Measurements from ENCODE around the gene KIZ.

KIZ gene

DNA sequence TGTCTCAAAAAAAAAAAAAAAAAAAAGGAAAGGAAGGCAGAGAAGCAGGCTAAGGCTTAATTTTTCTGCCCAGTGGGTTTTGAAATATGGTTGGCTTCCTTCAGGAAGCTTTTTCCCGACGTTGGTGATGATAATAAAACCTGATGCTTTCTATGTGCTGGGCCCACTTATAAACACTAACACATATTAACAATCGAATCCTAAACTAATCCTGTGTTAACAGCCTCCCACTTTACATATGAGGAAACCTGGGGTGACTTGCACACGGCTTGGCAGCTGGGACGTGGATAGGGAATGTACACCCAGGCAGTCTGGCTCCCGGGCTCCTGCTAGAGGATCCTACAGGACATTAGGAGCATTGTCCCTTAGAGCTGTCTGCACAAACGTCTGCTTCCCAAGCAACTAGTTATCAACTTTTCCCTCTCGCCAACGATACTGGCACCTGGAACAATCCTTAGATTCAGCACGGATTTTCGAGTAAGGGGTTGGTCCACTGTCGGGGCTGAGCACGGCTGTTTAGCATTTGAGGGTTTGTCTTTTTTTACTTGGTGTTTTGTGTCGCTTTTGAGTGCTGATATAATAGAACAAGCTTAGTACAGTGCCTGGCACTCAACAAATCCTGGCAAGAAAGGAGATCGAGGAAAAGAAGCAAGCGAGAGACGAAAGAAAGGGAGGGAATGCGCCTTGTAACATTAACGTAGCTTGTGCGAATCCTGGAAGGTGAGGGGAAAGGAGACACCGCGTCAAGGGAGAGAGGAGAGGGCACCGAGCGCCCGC, 622 bp upstream of the KIZ start:
- peak overlapping the region; percentile 55 for H3K27ac ChIP-seq (ENCODE audit: low read length)
- H3K4me2 ChIP-seq (ENCODE audit: insufficient read depth, low read length) = peak overlapping the region; percentile 73
- H4K20me1 ChIP-seq (ENCODE audit: insufficient read depth, low read length) = no peaks in the 10 kb centered on the region
- TF ChIP-seq, protein P1, sequence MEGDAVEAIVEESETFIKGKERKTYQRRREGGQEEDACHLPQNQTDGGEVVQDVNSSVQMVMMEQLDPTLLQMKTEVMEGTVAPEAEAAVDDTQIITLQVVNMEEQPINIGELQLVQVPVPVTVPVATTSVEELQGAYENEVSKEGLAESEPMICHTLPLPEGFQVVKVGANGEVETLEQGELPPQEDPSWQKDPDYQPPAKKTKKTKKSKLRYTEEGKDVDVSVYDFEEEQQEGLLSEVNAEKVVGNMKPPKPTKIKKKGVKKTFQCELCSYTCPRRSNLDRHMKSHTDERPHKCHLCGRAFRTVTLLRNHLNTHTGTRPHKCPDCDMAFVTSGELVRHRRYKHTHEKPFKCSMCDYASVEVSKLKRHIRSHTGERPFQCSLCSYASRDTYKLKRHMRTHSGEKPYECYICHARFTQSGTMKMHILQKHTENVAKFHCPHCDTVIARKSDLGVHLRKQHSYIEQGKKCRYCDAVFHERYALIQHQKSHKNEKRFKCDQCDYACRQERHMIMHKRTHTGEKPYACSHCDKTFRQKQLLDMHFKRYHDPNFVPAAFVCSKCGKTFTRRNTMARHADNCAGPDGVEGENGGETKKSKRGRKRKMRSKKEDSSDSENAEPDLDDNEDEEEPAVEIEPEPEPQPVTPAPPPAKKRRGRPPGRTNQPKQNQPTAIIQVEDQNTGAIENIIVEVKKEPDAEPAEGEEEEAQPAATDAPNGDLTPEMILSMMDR (IDR thresholded peaks at IDR 0.05; ENCODE audit: borderline replicate concordance, extremely low read depth, low read length, poor library complexity, severe bottlenecking) = no peak
- no peak for TF ChIP-seq EZH2 (IDR thresholded peaks at IDR 0.05; ENCODE audit: borderline replicate concordance, low read depth, low read length, severe bottlenecking)
- H2AFZ ChIP-seq (ENCODE audit: low read depth, low read length) = peak overlapping the region; percentile 95
- peak overlapping the region; percentile 46 for H3K9ac ChIP-seq (ENCODE audit: low read depth, low read length)
- H3K79me2 ChIP-seq (ENCODE audit: insufficient read depth, low read length) = peaks cover 21% of the 10 kb centered on the region
- no peaks in the 10 kb centered on the region for H3K9me3 ChIP-seq (ENCODE audit: insufficient read depth, low read length, severe bottlenecking)
- DNase-seq (peak; percentile 11), ATAC-seq (ENCODE audit: insufficient read depth, low read depth) (no peak)
- peaks cover 28% of the 10 kb centered on the region for H3K4me1 ChIP-seq (ENCODE audit: insufficient read depth, low read length)
- no peaks in the 10 kb centered on the region for H3K27me3 ChIP-seq (ENCODE audit: insufficient read depth, low read length, poor library complexity)
- peak overlapping the region in 1 of 2 experiments; percentile 95; a peak in 3 of 4 replicates for H3K4me3 ChIP-seq (ENCODE audit: low read depth in 1 of 2, low read length in 2 of 2)
- peaks cover 5% of the 10 kb centered on the region for H3K36me3 ChIP-seq (ENCODE audit: insufficient read depth, low read length)

DNA sequence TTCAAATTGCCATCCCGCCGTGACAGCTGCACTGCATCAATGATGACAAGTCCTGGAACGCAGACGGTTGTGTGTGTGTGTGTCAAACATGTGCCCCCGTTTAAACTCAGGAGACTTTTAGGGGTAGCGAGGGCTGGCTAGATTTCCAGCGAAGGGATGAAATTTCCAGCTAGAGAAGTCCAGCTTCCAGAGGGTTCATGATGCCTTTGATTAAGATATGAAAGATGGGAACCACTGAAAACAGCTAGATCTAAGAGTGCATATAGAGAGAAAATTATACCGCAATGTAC, 644 bp downstream of the KIZ start:
- peak overlapping the region; percentile 73 for H3K4me2 ChIP-seq (ENCODE audit: insufficient read depth, low read length)
- ATAC-seq (ENCODE audit: insufficient read depth, low read depth) = no peak
- no peaks in the 10 kb centered on the region for H4K20me1 ChIP-seq (ENCODE audit: insufficient read depth, low read length)
- peak overlapping the region; percentile 90 for H3K9ac ChIP-seq (ENCODE audit: low read depth, low read length)
- H3K4me3 ChIP-seq (ENCODE audit: low read depth in 1 of 2, low read length in 2 of 2) = peak overlapping the region; percentile 93 to 95
- H3K4me1 ChIP-seq (ENCODE audit: insufficient read depth, low read length) = peaks cover 28% of the 10 kb centered on the region
- H3K36me3 ChIP-seq (ENCODE audit: insufficient read depth, low read length) = peaks cover 5% of the 10 kb centered on the region
- H3K27me3 ChIP-seq (ENCODE audit: insufficient read depth, low read length, poor library complexity) = no peaks in the 10 kb centered on the region
- H3K79me2 ChIP-seq (ENCODE audit: insufficient read depth, low read length) = peaks cover 21% of the 10 kb centered on the region
- no peaks in the 10 kb centered on the region for H3K9me3 ChIP-seq (ENCODE audit: insufficient read depth, low read length, severe bottlenecking)
- H2AFZ ChIP-seq (ENCODE audit: low read depth, low read length) = peak overlapping the region; percentile 96
- peak overlapping the region; percentile 77 for H3K27ac ChIP-seq (ENCODE audit: low read length)
- TF ChIP-seq EZH2 (IDR thresholded peaks at IDR 0.05; ENCODE audit: borderline replicate concordance, low read depth, low read length, severe bottlenecking) = no peak
- TF ChIP-seq, protein P1 (IDR thresholded peaks at IDR 0.05; ENCODE audit: borderline replicate concordance, extremely low read depth, low read length, poor library complexity, severe bottlenecking) = no peak
- no peak for DNase-seq

DNA sequence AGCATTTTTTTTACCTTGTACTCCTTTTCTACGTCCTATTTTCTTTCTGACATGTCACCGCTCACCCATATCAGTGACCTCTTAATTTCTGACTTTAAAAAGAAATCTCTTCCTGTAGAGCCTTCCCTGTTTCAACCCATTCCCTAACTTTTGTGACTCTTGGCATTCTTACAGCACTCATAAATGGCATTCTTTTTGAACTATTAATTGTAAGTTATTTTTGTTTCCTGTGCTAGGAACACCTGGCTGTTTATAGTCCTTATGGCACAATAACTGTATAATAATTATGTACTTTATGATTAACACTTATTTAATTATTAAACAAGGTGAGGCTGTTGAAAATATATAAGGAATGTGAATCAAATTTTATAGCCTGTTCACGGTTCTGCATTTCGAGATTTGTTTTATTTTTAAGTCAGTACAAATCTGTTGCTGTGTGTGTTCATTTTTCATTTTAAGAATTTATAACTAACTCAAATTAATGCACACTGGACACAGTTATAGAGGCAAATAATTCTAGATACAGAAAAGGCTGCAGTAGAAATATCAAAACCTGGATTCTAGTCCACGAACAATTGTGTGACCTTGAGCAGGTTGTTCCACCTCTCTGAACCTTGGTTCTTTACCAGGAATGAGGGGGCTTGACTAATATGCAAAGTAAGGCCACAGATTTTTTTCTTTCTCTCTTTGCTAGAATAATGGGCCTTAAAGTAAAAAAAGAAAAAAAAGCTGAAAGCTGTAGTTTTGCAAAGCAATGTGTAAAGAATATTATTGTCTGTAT, 1.5 kb downstream of the KIZ start:
- H3K36me3 ChIP-seq (ENCODE audit: insufficient read depth, low read length) = peaks cover 5% of the 10 kb centered on the region
- peaks cover 28% of the 10 kb centered on the region for H3K4me1 ChIP-seq (ENCODE audit: insufficient read depth, low read length)
- ATAC-seq (ENCODE audit: insufficient read depth, low read depth) (no peak), DNase-seq (no peak)
- no peaks in the 10 kb centered on the region for H4K20me1 ChIP-seq (ENCODE audit: insufficient read depth, low read length)
- no peak overlapping the region for H2AFZ ChIP-seq (ENCODE audit: low read depth, low read length)
- peak overlapping the region; percentile 73 for H3K4me2 ChIP-seq (ENCODE audit: insufficient read depth, low read length)
- no peak overlapping the region for H3K27ac ChIP-seq (ENCODE audit: low read length)
- no peaks in the 10 kb centered on the region for H3K9me3 ChIP-seq (ENCODE audit: insufficient read depth, low read length, severe bottlenecking)
- H3K79me2 ChIP-seq (ENCODE audit: insufficient read depth, low read length) = peaks cover 21% of the 10 kb centered on the region
- TF ChIP-seq, protein P1 (IDR thresholded peaks at IDR 0.05; ENCODE audit: borderline replicate concordance, extremely low read depth, low read length, poor library complexity, severe bottlenecking) = no peak
- peak overlapping the region in 1 of 2 experiments; percentile 95; a peak in 2 of 4 replicates for H3K4me3 ChIP-seq (ENCODE audit: low read depth in 1 of 2, low read length in 2 of 2)
- peak overlapping the region; percentile 90; the same call in 1 of the 2 replicates for H3K9ac ChIP-seq (ENCODE audit: low read depth, low read length)
- H3K27me3 ChIP-seq (ENCODE audit: insufficient read depth, low read length, poor library complexity) = no peaks in the 10 kb centered on the region

Measured in DND-41 (cell line).